GM12892 (cell line): ENCODE data around the gene ZDHHC14.

Source experiments
- DNase-seq: peaks from one replicate; pipeline ENCODE4 v3.0.0; 2011; ENCODE audit not compliant: insufficient read length
- FAIRE-seq: peaks from 2 replicates; lab custom pipeline; 2011; peaks lifted over from hg19 to GRCh38; lab: Jason Lieb, UNC
- POLR2A ChIP-seq: IDR thresholded peaks from 2 replicates; pipeline ENCODE4 v1.6.1; 2011; ENCODE audit warnings: low read depth, low read length, control low read depth
- POLR2AphosphoS5 ChIP-seq: IDR thresholded peaks from 2 replicates; pipeline ENCODE4 v1.6.1; 2011; ENCODE audit warnings: low read depth, low read length, control low read depth
- TAF1 ChIP-seq: IDR thresholded peaks from 2 replicates; pipeline ENCODE4 v1.6.1; 2011; ENCODE audit warnings: low read depth, mild to moderate bottlenecking, control low read depth, low read length, borderline replicate concordance

ZDHHC14 gene

DNA sequence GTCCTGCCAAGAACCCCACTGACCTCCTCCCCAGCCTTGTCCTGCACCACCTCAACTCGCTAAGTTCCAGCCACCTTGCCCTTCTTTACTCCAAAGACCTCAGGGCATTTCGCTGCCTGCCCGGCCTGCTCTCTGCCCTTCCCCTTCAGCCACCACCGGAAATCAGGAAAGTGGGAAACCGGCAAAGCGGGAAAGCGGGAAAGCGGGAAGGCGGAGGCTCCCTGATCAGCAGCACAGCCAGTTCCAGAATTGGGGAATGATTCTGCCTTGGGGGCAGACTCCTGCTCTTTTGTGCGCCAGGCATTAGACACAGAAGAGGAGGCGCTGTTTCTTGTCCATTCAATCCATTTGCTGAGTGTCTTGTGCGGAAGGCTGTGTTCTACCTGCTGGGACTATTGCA, 111.3 kb downstream of the ZDHHC14 start:
- DNase-seq: no peak
- FAIRE-seq: no peak
- TF ChIP-seq POLR2A (no peak), TAF1 (no peak), POLR2AphosphoS5 (no peak)

- DNase-seq (no peak), FAIRE-seq (no peak)
- no peak for TF ChIP-seq TAF1
- no peak for TF ChIP-seq POLR2A
- no peak for TF ChIP-seq POLR2AphosphoS5
Measured at GRCh38 chr6:157492741-157493140, 111.8 kb downstream of the ZDHHC14 start.

DNA sequence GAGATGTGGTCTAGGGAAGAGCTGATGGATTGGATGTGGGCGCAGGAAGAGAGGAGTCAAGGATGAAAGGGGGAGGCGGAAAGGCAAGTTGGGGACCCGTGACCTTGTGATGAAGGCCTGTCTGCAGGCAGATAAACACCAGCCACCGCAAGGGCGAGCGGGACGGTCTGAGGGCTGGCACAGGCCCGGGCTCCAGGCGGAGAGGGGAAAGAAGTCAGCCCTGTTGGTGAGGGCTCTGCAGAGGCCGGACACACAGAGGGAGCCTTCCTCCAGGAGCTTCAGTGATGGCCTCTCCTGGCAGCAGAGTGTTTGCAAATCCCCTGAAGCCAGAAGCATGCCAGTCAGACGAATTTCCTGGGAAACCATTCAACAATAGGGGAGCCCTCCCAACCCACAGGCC, 112.2 kb downstream of the ZDHHC14 start:
- FAIRE-seq (no peak), DNase-seq (no peak)
- no peak for TF ChIP-seq TAF1
- no peak for TF ChIP-seq POLR2AphosphoS5
- TF ChIP-seq POLR2A: no peak

DNA sequence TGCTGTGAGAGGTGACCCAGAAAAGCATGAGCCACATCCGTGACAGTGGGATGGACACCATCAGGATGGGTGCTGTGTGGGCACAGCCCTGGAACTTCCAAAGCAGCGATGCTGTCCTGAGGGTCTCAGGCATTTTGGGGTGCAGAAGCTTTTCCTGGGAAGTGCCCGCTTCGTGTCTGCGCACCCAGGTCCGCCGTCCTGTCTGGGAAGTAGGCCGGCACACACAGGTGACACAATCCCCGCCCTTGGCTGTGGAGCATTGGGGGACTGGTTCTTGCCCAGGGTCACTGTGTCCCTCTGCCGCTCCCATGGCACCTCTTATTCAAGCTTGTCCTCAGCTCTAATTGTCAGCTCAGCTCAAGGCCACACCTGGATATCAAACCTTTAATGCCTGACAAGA, 112.6 kb downstream of the ZDHHC14 start:
- no peak for FAIRE-seq
- DNase-seq: no peak
- TF ChIP-seq POLR2A (no peak), TAF1 (no peak), POLR2AphosphoS5 (no peak)

GRCh38 chr6:157494132-157494710, 113.2 kb downstream of the ZDHHC14 start:
- TF ChIP-seq POLR2AphosphoS5 (no peak), TAF1 (no peak)
- DNase-seq: no peak
- no peak for FAIRE-seq

GRCh38 chr6:157496534-157497095, 115.6 kb downstream of the ZDHHC14 start:
- DNase-seq (no peak), FAIRE-seq (no peak)
- TF ChIP-seq POLR2A (no peak), TAF1 (no peak), POLR2AphosphoS5 (no peak)

GRCh38 chr6:157497579-157497978, 116.6 kb downstream of the ZDHHC14 start:
- FAIRE-seq: no peak

DNA sequence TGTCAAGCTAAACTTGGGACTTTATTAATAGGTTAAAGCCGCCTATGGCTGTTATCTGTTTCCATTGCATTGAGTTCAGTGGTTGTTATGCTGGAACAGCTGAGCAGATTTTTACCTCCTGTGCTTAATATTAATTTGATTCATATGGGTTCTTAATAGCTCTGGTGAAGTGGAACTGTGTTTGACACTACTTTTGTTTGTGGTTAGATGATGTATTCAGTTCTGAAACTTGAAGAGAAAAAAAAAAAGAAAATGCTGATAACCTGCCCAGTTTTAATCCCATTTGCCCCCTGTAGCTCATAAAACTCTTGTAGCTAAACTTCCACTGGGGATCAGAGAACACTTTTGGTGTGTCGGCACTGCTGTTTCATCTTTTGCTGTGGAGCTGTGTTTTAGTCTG, 117.8 kb downstream of the ZDHHC14 start:
- TF ChIP-seq TAF1: no peak
- no peak for TF ChIP-seq POLR2A
- no peak for FAIRE-seq

More at GRCh38 chr6:157497579-157497978, 116.6 kb downstream of the ZDHHC14 start:
- no peak for DNase-seq
- TF ChIP-seq POLR2A: no peak
- TF ChIP-seq TAF1: no peak
- no peak for TF ChIP-seq POLR2AphosphoS5

GRCh38 chr6:157500022-157500421, 119.0 kb downstream of the ZDHHC14 start:
- TF ChIP-seq POLR2AphosphoS5: no peak
- TF ChIP-seq TAF1: no peak
- TF ChIP-seq POLR2A: no peak
- FAIRE-seq (no peak), DNase-seq (no peak)

More for the DNA sequence above, 117.8 kb downstream of the ZDHHC14 start:
- DNase-seq: no peak

- no peak for FAIRE-seq
- no peak for TF ChIP-seq POLR2A
- no peak for TF ChIP-seq TAF1
- TF ChIP-seq POLR2AphosphoS5: no peak
- DNase-seq: no peak
Measured at GRCh38 chr6:157503018-157503747, 122.2 kb downstream of the ZDHHC14 start.

DNA sequence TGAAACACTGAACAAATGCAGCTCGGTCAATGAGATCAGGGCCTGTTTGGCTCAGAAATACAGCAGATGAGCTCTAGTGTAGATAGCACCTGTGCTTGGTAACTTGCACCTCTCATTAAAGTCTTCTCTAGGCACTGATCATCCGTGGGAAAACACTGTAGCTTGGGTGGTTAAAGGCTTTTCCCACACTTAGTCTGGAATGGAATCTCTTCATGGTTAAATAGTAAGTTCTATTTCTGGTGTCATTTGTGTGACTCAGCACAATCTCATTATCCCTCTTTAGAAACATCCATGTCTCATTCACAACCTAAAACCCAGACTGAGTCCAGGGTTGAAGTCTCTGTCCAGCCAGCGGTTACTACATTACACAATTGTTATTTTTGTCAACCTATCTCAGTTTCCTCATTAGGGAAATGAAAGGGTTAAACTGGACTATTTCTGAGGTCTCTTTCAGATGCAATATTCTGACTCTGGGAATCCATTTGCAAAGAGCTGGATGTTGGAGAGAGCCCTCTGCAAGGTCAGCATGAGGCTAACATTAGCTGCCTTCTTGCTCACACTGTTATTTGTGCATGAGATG, 125.0 kb downstream of the ZDHHC14 start:
- no peak for FAIRE-seq
- TF ChIP-seq TAF1 (no peak), POLR2A (no peak), POLR2AphosphoS5 (no peak)
- no peak for DNase-seq
